ENCODE data around the gene ADAM21. TPM values are rescaled to one million over a fixed set of nuclear protein-coding genes. Genes with fewer than 3 reads are reported as not detected.
"Not testable (repeated sequence)": the region's sequence is repeated elsewhere in the genome, so short reads cannot be mapped to it uniquely, and the experiment has no call there.

ADAM21 gene
- total RNA-seq, 4 donors from 2014 or later = 0.07 TPM; not detected in 3

DNA sequence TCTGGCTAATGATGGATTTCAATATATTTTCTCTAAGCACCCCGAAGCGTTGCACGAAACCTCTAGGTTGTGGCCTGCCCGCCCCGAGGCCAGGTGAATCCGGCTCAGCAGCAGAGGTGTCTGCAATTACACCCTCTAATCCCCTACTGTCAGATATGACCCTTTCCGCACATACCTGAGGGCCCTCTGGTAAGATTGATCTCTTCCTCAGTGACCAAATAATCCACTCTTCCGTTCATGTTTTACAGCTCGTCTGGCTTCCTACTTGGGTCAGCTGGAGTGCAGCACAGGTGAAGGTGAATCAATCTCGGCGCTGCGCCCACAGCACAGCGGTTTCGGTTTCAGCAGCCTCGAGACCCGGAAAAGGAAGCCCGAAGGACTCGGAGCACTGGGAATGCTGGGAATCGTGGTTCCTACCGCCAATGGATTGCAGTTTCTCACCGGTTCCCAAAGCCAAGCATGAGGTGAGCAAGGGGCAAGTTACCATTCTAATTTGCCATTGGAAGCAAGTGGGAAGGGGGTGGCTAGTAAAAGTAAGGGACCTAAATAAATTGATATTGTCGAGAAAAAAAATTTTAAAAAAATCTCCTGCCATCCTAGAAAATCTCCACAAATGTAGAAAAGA lies 35.1 kb upstream of the ADAM21 start, which contains the start of gene SYNJ2BP:
TSS of gene SYNJ2BP (minus strand) at position 366 of the 625 bp plus-strand sequence. CDS start at position 239, 127 bp downstream.
- TF ChIP-seq, protein P1, sequence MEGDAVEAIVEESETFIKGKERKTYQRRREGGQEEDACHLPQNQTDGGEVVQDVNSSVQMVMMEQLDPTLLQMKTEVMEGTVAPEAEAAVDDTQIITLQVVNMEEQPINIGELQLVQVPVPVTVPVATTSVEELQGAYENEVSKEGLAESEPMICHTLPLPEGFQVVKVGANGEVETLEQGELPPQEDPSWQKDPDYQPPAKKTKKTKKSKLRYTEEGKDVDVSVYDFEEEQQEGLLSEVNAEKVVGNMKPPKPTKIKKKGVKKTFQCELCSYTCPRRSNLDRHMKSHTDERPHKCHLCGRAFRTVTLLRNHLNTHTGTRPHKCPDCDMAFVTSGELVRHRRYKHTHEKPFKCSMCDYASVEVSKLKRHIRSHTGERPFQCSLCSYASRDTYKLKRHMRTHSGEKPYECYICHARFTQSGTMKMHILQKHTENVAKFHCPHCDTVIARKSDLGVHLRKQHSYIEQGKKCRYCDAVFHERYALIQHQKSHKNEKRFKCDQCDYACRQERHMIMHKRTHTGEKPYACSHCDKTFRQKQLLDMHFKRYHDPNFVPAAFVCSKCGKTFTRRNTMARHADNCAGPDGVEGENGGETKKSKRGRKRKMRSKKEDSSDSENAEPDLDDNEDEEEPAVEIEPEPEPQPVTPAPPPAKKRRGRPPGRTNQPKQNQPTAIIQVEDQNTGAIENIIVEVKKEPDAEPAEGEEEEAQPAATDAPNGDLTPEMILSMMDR (IDR thresholded peaks at IDR 0.05) = peak in 1 of 4 experiments; percentile 6
- TF ChIP-seq POLR2A (IDR thresholded peaks at IDR 0.05) = no peak
- peak; percentile 54 to 66 for DNase-seq
- Histone ChIP-seq H3K27ac (peak within 1 kb of the TSS; percentile 67 to 73), H3K27me3 (no peaks in the 10 kb centered on the region), H3K9me3 (no peaks in the 10 kb centered on the region), H3K36me3 (no peaks in the 10 kb centered on the region), H3K4me3 (peak within 1 kb of the TSS; percentile 61), H3K4me1 (no peaks in the 10 kb centered on the region)
- intact Hi-C loops (cut with DNase I; ENCODE audit: low total_unique reads) = no loop called here

DNA sequence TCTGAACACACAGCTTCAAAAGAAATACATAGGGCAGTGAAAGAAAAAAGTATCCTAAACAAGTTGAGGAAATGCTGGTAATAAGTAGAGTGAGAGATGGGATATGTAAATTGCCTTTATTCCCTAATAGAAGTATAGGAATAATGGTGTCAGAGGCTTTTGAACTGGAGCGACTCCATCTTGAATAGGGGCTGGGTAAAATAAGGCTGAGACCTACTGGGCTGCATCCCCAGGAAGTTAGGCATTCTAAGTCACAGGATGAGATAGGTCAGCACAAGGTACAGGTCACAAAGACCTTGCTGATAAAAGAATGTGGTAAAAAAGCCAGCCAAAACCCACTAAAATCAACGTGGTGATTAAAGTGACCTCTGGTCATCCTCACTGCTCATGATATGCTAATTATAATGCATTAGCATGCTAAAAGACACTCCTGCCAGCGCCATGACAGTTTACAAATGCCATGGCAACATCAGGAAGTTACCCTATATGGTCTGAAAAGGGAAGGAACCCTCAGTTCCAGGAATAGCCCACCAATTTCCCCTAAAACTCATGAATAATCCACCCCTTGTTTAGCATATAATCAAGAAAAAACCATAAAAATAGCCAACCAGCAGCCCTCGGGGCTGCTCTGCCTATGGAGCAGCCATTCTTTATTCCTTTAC lies 32.6 kb upstream of the ADAM21 start:
- DNase-seq; H3K4me1 ChIP-seq; H3K27ac ChIP-seq; H3K36me3 ChIP-seq; H3K4me3 ChIP-seq; intact Hi-C loops (cut with DNase I; ENCODE audit: low total_unique reads); H3K27me3 ChIP-seq; H3K9me3 ChIP-seq: not testable (repeated sequence)

DNA sequence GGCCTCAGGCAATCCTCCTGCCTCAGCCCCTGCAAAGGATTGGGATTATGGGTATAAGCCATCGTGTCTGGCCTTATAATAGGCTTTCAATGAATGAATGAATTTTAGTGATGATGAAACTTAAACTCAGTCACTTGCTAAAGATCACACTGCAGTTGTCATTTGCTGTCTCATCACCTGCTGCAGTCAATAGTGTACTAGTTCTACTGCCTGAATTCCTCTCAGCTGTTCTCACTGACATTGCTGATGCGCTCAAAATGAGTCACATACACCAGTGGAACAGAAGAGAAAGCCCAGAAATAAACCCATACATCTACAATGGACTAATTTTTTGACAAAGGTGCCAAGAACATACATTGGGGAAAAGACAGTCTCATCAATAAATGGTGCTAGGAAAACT lies 29.4 kb upstream of the ADAM21 start:
- H3K9me3 ChIP-seq = no peaks in the 10 kb centered on the region
- no peak for TF ChIP-seq POLR2A (IDR thresholded peaks at IDR 0.05)
- TF ChIP-seq, protein P1 (IDR thresholded peaks at IDR 0.05) = no peak
- no peak overlapping the region for H3K4me3 ChIP-seq
- H3K36me3 ChIP-seq = no peaks in the 10 kb centered on the region
- H3K27me3 ChIP-seq = no peaks in the 10 kb centered on the region
- intact Hi-C loops (cut with DNase I; ENCODE audit: low total_unique reads) = no loop called here
- H3K27ac ChIP-seq = no peak overlapping the region
- DNase-seq = no peak
- H3K4me1 ChIP-seq = no peaks in the 10 kb centered on the region

DNA sequence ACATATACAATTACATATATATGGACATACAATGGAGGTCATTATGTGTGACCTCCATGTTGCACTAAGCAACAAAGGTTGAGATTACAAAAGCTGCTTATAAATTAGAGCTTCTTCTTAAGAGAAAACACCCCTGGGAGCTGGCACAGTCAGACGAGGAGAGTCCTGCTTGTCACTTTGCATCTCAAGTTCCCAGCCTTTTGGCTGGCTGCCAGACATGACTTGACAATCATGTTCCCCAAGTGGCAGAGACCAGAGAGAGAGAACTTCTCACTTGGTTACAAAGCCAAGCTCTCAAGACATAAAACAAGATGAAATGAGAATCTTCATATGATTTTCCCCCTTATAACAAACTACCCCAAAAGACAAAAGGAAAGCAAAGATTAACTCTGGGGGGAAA lies 26.6 kb upstream of the ADAM21 start:
- Histone ChIP-seq H3K4me3 (no peak overlapping the region), H3K27ac (no peak overlapping the region), H3K27me3 (no peaks in the 10 kb centered on the region), H3K36me3 (no peaks in the 10 kb centered on the region), H3K9me3 (no peaks in the 10 kb centered on the region), H3K4me1 (no peaks in the 10 kb centered on the region)
- TF ChIP-seq, protein P1 (IDR thresholded peaks at IDR 0.05) = no peak
- no peak for TF ChIP-seq POLR2A (IDR thresholded peaks at IDR 0.05)
- intact Hi-C loops (cut with DNase I; ENCODE audit: low total_unique reads) = no loop called here
- no peak for DNase-seq

DNA sequence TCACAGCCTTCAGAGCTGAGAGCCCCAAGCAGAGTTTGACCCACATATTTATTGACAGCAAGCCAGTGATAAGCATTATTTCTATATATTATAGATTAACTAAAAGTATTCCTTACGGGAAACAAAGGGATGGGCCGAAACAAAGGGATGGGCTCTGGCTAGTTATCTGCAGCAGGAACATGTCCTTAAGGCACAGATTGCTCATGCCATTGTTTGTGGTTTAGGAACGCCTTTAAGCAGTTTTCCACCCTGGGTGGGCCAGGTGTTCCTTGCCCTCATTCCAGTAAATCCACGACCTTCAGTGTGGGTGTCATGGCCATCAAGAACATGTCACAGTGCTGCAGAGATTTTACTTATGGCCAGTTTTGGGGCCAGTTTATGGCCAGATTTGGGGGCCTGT lies 25.4 kb upstream of the ADAM21 start:
- intact Hi-C loops (cut with DNase I; ENCODE audit: low total_unique reads); H3K36me3 ChIP-seq; H3K9me3 ChIP-seq; H3K27ac ChIP-seq; H3K4me3 ChIP-seq; H3K27me3 ChIP-seq; DNase-seq; H3K4me1 ChIP-seq: not testable (repeated sequence)

DNA sequence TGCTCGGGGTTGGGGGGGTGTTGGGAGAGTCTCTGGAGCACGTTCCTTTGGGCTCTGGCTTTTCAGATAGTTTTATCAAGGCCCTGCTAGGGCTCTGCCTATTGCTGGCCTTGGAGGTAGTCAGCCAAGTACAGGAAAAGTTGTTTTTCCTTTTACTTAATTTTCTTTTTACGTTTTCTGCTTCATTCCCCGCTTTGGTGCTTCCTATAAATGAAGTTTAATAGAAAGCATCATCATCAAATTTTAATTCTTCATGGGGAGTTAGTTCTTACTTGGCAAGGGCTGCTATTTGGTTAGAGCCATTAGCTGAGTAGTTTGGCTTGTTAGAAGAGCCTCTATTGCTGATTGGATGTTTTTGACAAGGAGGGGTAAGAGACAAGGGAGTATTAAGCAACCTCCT lies 15.1 kb upstream of the ADAM21 start:
- TF ChIP-seq, protein P1 (IDR thresholded peaks at IDR 0.05) = no peak
- no peak for TF ChIP-seq POLR2A (IDR thresholded peaks at IDR 0.05)
- H3K27ac ChIP-seq = no peak overlapping the region
- H3K4me3 ChIP-seq = no peak overlapping the region
- DNase-seq = no peak
- H3K27me3 ChIP-seq = no peaks in the 10 kb centered on the region
- H3K36me3 ChIP-seq = no peaks in the 10 kb centered on the region
- H3K9me3 ChIP-seq = no peaks in the 10 kb centered on the region
- intact Hi-C loops (cut with DNase I; ENCODE audit: low total_unique reads) = no loop called here
- H3K4me1 ChIP-seq = no peaks in the 10 kb centered on the region
